Small intestine (tissue), 7 donors: Measurements from ENCODE around the gene UBE3C. TPM values are rescaled to one million over a fixed set of nuclear protein-coding genes. Genes with fewer than 3 reads are reported as not detected.
A peak's percentile ranks its signal among the peaks of the same experiment; 100 is the strongest.

Experiments used
- DNase-seq, 2 donors: peaks; one replicate each; pipeline versions ENCODE4 v3.0.0 to v3.0.0-alpha.2; 2013
- FAIRE-seq: peaks from 2 replicates; lab custom pipeline; 2012; peaks lifted over from hg19 to GRCh38; lab: Jason Lieb, UNC
- H3K27ac ChIP-seq, 3 donors: one replicate each; pipeline ENCODE4 v1.5.1; 2013; ENCODE audit warnings: low read length in 2 of 3, mild to moderate bottlenecking in 2 of 3, control low read depth in 1 of 3, inconsistent platforms in 1 of 3, low read depth in 1 of 3, moderate library complexity in 1 of 3
- H3K27me3 ChIP-seq, 3 donors: one replicate each; pipeline ENCODE4 v1.6.1; 2013; ENCODE audit warnings: low read length in 3 of 3, inconsistent platforms in 1 of 3; ENCODE audit not compliant: control insufficient read depth in 3 of 3, insufficient read depth in 3 of 3
- H3K36me3 ChIP-seq, 3 donors: one replicate each; pipeline ENCODE4 v1.6.1; 2013; ENCODE audit warnings: low read length in 3 of 3, inconsistent platforms in 1 of 3, low read depth in 1 of 3, mild to moderate bottlenecking in 1 of 3, moderate library complexity in 1 of 3; ENCODE audit not compliant: control insufficient read depth in 3 of 3, insufficient read depth in 2 of 3
- H3K4me1 ChIP-seq, 3 donors: one replicate each; pipeline ENCODE4 v1.6.1; 2013; ENCODE audit warnings: low read length in 2 of 3, inconsistent platforms in 1 of 3, low read depth in 1 of 3, mild to moderate bottlenecking in 1 of 3, moderate library complexity in 1 of 3; ENCODE audit not compliant: control insufficient read depth in 3 of 3, insufficient read depth in 2 of 3
- H3K4me3 ChIP-seq, 3 donors: one replicate each; pipeline ENCODE4 v1.5.1; 2013; ENCODE audit warnings: low read length in 3 of 3, control low read depth in 1 of 3, inconsistent platforms in 1 of 3, low read depth in 1 of 3, mild to moderate bottlenecking in 1 of 3, moderate library complexity in 1 of 3
- H3K9me3 ChIP-seq, 2 donors: one replicate each; pipeline ENCODE4 v1.6.1; 2013; ENCODE audit warnings: low read depth in 1 of 2, low read length in 1 of 2; ENCODE audit not compliant: control insufficient read depth in 2 of 2, insufficient read depth in 1 of 2
- WGBS, 3 donors: extraction: QIAGEN DNeasy Blood & Tissue Kit; methylation state at CpG; one replicate each; pipeline ENCODE4 v1.1.7; 2013; 5-methylcytosine and 5-hydroxymethylcytosine counted together
- polyA plus RNA-seq, 4 donors: library from polyadenylated mRNA; stranded (reverse) in 3 of 4; unstranded in 1 of 4; fragments of 200-250 nt in 3 of 4; fragments of 120-200 nt in 1 of 4; gene quantifications; one replicate each; pipeline versions ENCODE4 v1.2.1 to v1.2.3, GENCODE V29; 2013
- donor health status: healthy with polysubstance abuse.
- donor health status: control.
- donor health status: control.
- donor health status: Bipolar disorder and iron deficiency.
- donor health status: healthy.

The UBE3C gene
- polyA plus RNA-seq, 4 donors = 22.2 to 47.6 (median 26.8) TPM

DNA sequence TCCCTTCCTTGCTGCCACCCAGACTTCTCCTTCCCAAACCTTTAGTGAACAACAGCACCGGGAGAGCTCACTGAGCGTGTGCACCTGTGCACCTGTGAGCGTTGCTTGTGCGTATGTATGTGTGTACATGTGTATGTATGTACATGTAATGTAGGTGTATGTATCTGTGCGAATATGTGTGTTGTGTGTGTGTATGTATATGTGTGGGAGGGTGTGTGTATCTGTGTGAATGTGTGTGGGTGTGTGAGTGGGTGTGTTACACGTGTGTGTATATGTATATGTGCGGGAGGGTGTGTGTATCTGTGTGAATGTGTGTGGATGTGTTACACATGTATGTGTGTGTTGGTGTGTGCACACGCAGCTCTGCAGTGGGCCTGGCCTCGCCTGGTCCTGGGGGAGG, 153.5 kb downstream of the UBE3C start:
- DNase-seq (no peak), FAIRE-seq (no peak)
- Histone ChIP-seq H3K27ac (no peak overlapping the region), H3K4me3 (no peak overlapping the region), H3K36me3 (no peaks in the 10 kb centered on the region), H3K4me1 (no peaks in the 10 kb centered on the region), H3K9me3 (peaks cover 0 to 7% of the 10 kb centered on the region in 2 donors), H3K27me3 (no peaks in the 10 kb centered on the region)
- 45 to 87% (median 69%) methylated on average over 9 of the region's 9 CpGs for WGBS, 3 donors

DNA sequence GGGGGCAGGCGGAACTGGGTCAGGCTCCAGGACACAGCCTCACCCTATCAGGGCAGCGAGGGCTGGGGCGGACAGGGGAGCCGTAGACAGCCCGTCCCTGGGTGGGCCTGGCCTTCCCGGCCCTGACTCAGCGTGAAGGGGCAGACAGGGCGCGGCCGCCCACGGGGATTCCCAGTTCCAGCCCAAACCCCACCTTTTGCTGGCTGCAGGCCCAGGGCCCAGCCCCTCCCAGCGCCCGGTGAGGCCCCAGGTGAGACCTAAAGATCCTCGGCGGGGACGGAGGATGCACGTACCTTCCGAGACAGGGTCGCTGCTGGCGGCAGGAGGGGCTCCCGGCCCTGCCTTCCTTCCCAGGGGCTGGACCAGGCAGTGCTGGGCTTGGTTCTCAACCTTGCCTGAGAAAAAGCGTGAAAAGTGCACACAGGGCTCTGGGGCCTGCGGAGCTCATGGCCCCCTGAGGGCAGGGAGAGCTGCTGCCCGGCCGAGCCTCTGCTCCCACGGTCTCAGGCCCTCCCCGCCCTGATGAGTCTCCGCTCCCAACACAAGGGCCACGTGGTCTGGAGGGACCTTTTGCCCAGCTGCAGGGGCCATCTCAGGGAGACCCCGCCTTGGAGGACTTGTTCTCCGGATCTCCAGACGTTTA, 154.2 kb downstream of the UBE3C start:
- 20 to 52% (median 35%) methylated on average over 26 to 32 of the region's 32 CpGs for WGBS, 3 donors
- Histone ChIP-seq H3K36me3 (no peaks in the 10 kb centered on the region), H3K9me3 (peaks cover 0 to 7% of the 10 kb centered on the region in 2 donors), H3K27me3 (no peaks in the 10 kb centered on the region), H3K4me1 (no peaks in the 10 kb centered on the region), H3K27ac (no peak overlapping the region), H3K4me3 (peak overlapping the region in 1 of 3 donors; percentile 8)
- DNase-seq = peak; percentile 44 to 52
- no peak for FAIRE-seq

DNA sequence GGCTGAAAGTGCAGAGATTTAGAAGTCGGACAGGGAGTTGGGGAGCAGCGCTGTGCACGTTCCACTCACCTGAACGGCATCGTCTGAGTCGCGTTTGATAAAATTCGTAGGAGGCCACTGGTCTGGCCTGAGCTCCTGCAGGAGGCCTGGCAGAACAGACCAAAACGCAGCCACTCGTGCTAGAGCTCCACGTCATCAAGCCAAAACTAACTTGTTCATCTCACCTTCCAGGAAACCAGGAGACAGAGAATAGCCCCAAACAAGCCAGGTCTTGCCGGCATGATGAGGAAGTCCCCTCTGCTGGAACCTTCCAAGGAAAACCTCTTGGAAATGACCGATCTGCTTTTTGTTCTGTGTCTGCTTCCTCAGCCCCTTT, 154.7 kb downstream of the UBE3C start:
- Histone ChIP-seq H3K4me3 (no peak overlapping the region), H3K36me3 (no peaks in the 10 kb centered on the region), H3K9me3 (peaks cover 0 to 7% of the 10 kb centered on the region in 2 donors), H3K27me3 (no peaks in the 10 kb centered on the region), H3K27ac (no peak overlapping the region), H3K4me1 (no peaks in the 10 kb centered on the region)
- no peak for FAIRE-seq
- 48 to 82% (median 59%) methylated on average over 13 of the region's 13 CpGs for WGBS, 3 donors
- no peak for DNase-seq

DNA sequence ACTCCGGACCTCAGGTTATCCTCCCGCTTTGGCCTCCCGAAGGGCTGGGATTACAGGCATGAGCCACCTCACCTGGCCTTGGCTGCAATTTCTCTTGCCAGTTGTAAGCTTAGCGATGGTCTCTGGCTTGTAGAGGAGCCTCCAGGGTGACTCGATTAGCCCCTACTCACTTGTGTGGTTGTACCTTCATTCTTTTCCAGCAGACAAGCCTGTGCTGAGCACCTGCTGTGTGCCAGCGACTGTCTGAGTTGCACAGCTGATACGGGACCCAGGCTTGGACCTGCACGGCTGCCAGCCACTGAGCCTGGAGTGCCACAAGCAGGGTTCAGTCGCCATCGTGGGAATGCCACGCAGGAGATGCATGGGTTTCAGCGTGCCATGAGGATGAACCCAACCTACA, 156.0 kb downstream of the UBE3C start:
- no peak for DNase-seq

DNA sequence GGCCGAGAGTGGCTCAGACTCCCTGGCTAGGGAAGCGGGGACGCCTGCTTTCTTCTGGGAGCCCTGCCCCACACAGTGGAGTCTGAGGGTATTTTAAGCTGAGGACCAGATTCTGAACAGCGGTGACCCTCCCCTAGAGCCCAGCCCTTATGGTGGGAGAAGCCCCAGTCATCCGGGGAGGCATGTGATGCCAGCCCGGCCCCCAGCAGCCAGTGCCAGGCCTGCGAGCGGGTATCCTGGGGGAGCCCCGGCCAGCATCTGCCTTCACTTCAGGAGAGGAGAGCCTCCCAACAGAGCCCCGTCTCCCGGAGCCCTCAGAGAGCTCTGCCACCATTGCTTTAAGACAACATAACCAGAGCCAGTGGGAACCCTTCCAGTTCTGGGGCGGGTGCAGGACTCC, 156.6 kb downstream of the UBE3C start:
- H3K4me3 ChIP-seq = no peak overlapping the region
- no peak for FAIRE-seq
- DNase-seq = no peak
- H3K9me3 ChIP-seq = no peaks in the 10 kb centered on the region
- H3K36me3 ChIP-seq = no peaks in the 10 kb centered on the region
- H3K4me1 ChIP-seq = no peaks in the 10 kb centered on the region
- WGBS, 3 donors = 85 to 90% (median 87%) methylated on average over 12 of the region's 12 CpGs
- no peak overlapping the region for H3K27ac ChIP-seq
- H3K27me3 ChIP-seq = no peaks in the 10 kb centered on the region

More for the DNA sequence above, 156.0 kb downstream of the UBE3C start:
- 82 to 89% (median 88%) methylated on average over 12 of the region's 12 CpGs for WGBS, 3 donors
- H3K27me3 ChIP-seq = no peaks in the 10 kb centered on the region
- H3K4me3 ChIP-seq = no peak overlapping the region
- no peaks in the 10 kb centered on the region for H3K9me3 ChIP-seq
- no peak overlapping the region for H3K27ac ChIP-seq
- H3K36me3 ChIP-seq = no peaks in the 10 kb centered on the region
- FAIRE-seq = no peak
- no peaks in the 10 kb centered on the region for H3K4me1 ChIP-seq

DNA sequence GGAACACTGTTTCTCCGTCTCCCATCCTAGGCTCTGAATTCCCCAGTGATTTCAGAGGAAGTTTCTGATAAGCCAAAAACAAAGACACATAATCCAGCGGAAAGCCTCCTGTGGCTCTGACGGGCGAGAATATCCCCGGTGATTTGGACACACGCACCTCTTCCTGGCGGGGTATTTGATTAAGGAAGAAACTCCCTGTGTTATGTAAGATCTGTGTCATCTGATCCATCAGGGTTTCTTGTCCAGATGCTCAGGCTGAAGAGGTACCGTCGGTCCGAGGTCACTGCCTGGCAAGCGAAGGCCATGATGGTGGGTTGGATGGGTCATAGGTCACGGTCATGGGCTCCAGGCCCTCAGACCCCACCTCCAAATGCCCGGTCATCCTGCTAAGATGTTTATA, 158.5 kb downstream of the UBE3C start:
- H3K9me3 ChIP-seq = no peaks in the 10 kb centered on the region
- 75 to 76% (median 76%) methylated on average over 13 of the region's 13 CpGs for WGBS, 3 donors

DNA sequence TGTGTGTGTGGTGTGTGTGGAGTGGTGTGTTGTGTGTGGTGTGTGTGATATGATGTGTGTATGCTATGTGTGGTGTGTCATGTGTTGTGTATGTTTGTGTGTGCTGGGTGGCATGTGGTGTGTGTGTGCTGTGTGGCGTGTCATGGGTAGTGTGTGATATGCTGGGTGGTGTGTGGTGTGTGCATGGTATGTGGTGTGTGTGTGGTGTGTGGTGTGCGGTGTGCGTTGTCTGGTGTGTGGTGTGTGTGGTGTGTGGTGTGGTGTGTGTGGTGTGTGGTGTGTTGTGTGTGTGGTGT, 160.5 kb downstream of the UBE3C start:
- 94 to 95% (median 95%) methylated on average over 3 of the region's 3 CpGs for WGBS, 3 donors
- Histone ChIP-seq H3K36me3 (no peaks in the 10 kb centered on the region), H3K4me3 (no peak overlapping the region), H3K27ac (no peak overlapping the region), H3K9me3 (no peaks in the 10 kb centered on the region), H3K4me1 (no peaks in the 10 kb centered on the region), H3K27me3 (no peaks in the 10 kb centered on the region)
- no peak for FAIRE-seq
- DNase-seq = no peak

More for the DNA sequence above, 158.5 kb downstream of the UBE3C start:
- H3K36me3 ChIP-seq = no peaks in the 10 kb centered on the region
- no peak overlapping the region for H3K4me3 ChIP-seq
- no peak for FAIRE-seq
- no peaks in the 10 kb centered on the region for H3K4me1 ChIP-seq
- H3K27me3 ChIP-seq = no peaks in the 10 kb centered on the region
- H3K27ac ChIP-seq = no peak overlapping the region
- DNase-seq = no peak

DNA sequence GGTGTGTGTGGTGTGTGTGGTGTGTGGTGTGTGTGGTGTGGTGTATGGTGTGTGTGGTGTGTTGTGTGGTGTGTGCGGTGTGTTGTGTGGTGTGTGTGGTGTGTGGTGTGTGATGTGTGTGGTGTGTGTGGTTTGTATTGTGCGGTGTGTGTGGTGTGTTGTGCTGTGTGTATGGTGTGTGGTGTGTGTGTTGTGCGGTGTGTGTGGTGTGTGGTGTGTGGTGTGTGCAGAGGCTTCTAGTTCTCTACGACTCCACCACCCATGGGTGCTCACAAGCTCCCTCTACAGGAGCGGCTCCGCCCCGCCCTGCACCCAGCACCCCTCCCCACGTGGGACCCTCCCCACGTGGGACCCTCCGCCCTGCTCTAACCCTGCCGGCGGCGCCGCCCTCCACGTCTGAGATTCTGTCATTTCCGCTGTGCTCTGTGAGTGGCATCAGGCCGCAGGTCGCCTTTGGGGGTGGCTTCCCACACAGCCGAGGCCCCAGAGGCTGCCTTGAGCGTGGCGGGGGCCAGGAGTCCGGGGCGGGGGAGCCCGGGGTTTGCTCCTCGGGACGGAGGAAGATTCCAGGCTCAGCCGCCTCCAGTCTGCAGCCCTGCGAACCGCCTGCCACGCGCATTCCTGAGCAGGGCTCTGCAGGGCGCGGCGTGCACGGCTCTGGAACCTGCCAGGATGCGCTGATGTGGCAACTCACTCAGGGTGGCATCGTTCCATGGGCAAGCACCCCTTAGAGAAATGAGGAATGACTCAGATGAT, 161.1 kb downstream of the UBE3C start:
- H3K27ac ChIP-seq = no peak overlapping the region
- DNase-seq (no peak), FAIRE-seq (no peak)
- no peaks in the 10 kb centered on the region for H3K27me3 ChIP-seq
- H3K4me3 ChIP-seq = no peak overlapping the region
- H3K4me1 ChIP-seq = no peaks in the 10 kb centered on the region
- WGBS, 3 donors = 63 to 73% (median 67%) methylated on average over 27 to 37 of the region's 37 CpGs
- H3K9me3 ChIP-seq = no peaks in the 10 kb centered on the region
- no peaks in the 10 kb centered on the region for H3K36me3 ChIP-seq
